Measurements from ENCODE around the gene TSKU.

- TF ChIP-seq CTCF (IDR thresholded peaks at IDR 0.05) (no peak), POLR2A (IDR thresholded peaks at IDR 0.05; ENCODE audit: low read depth) (no peak), EP300 (IDR thresholded peaks at IDR 0.05) (no peak), POLR2AphosphoS5 (IDR thresholded peaks at IDR 0.05) (no peak)
These were observed 18.1 kb downstream of the TSKU start for GRCh38 chr11:76801225-76801624.
